Measurements from ENCODE around the gene WDR93. TPM values are rescaled to one million over a fixed set of nuclear protein-coding genes. Genes with fewer than 3 reads are reported as not detected.

The WDR93 gene
- total RNA-seq, 1 experiment from 2014 or later = not detected

DNA sequence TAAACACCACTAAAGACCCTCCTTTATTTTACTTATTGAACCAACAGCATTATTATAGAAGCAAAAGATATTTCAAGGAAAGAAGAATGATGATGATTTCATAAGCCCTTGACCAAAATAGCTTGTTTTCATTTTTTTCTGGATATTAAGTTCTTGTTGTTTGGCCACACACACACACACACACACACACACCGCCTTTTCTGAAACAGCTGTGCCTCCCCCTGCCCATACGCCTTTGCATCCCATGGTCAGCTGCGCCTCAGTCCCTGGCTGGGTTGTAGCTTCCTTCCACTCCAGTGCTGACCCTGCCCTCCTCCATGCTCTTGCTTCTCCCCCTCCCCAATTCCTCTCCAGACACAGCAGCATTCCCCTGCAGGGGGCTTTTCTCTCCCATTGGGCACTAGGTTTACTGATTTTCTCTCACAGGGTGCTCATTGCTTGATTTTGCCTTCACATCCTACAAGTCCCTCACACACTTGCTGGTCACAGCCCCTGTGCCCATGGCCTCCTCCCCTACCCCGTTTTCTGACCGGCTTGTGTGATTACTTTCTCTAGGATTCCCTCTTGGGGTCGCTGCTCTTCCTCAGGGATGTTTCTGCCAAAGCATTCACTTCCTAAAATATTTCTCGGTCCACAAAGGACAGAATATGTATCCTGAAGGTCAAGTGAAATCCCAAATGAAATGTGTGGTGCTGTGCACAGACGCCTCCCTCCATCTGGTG, 42.0 kb downstream of the WDR93 start (continued):
- TF ChIP-seq, protein P1, sequence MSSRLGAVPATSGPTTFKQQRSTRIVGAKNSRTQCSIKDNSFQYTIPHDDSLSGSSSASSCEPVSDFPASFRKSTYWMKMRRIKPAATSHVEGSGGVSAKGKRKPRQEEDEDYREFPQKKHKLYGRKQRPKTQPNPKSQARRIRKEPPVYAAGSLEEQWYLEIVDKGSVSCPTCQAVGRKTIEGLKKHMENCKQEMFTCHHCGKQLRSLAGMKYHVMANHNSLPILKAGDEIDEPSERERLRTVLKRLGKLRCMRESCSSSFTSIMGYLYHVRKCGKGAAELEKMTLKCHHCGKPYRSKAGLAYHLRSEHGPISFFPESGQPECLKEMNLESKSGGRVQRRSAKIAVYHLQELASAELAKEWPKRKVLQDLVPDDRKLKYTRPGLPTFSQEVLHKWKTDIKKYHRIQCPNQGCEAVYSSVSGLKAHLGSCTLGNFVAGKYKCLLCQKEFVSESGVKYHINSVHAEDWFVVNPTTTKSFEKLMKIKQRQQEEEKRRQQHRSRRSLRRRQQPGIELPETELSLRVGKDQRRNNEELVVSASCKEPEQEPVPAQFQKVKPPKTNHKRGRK (CRISPR knock-in tag; IDR thresholded peaks at IDR 0.05; ENCODE audit: borderline replicate concordance) = no peak
- TF ChIP-seq TP53 (CRISPR knock-in tag; IDR thresholded peaks at IDR 0.05) = no peak
- no peak for TF ChIP-seq ZMAT4 (CRISPR knock-in tag; IDR thresholded peaks at IDR 0.05)
- no peak for TF ChIP-seq ZNF281 (CRISPR knock-in tag; IDR thresholded peaks at IDR 0.05)
- TF ChIP-seq OVOL2 (CRISPR knock-in tag; IDR thresholded peaks at IDR 0.05; ENCODE audit: borderline replicate concordance) = no peak
- TF ChIP-seq, protein P2, sequence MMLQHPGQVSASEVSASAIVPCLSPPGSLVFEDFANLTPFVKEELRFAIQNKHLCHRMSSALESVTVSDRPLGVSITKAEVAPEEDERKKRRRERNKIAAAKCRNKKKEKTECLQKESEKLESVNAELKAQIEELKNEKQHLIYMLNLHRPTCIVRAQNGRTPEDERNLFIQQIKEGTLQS (CRISPR knock-in tag; conservative IDR thresholded peaks at IDR 0.05) = no peak
- no peak for TF ChIP-seq ZNF396 (CRISPR knock-in tag; IDR thresholded peaks at IDR 0.05; ENCODE audit: borderline replicate concordance)

DNA sequence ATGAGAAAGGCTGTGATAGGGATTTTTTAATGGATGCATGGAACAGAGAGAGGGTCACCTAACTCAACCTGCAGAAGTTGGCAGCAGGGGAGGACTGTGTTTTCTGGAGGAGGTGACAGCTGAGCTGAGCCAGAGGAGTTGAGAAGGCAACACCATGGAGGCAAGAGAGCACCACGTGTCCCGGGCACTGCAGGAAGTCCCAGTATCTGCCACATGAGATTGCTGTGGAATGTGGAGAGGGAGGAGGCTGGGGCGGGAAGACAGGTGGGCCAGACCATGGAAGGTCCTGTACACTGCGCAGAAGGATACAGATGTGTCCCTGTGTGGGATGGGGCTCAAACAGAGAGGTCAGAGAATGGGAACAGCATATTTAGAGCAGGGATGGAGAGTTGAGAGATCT, 45.2 kb downstream of the WDR93 start:
- TF ChIP-seq, protein P3, sequence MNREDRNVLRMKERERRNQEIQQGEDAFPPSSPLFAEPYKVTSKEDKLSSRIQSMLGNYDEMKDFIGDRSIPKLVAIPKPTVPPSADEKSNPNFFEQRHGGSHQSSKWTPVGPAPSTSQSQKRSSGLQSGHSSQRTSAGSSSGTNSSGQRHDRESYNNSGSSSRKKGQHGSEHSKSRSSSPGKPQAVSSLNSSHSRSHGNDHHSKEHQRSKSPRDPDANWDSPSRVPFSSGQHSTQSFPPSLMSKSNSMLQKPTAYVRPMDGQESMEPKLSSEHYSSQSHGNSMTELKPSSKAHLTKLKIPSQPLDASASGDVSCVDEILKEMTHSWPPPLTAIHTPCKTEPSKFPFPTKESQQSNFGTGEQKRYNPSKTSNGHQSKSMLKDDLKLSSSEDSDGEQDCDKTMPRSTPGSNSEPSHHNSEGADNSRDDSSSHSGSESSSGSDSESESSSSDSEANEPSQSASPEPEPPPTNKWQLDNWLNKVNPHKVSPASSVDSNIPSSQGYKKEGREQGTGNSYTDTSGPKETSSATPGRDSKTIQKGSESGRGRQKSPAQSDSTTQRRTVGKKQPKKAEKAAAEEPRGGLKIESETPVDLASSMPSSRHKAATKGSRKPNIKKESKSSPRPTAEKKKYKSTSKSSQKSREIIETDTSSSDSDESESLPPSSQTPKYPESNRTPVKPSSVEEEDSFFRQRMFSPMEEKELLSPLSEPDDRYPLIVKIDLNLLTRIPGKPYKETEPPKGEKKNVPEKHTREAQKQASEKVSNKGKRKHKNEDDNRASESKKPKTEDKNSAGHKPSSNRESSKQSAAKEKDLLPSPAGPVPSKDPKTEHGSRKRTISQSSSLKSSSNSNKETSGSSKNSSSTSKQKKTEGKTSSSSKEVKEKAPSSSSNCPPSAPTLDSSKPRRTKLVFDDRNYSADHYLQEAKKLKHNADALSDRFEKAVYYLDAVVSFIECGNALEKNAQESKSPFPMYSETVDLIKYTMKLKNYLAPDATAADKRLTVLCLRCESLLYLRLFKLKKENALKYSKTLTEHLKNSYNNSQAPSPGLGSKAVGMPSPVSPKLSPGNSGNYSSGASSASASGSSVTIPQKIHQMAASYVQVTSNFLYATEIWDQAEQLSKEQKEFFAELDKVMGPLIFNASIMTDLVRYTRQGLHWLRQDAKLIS (CRISPR knock-in tag; IDR thresholded peaks at IDR 0.05; ENCODE audit: borderline replicate concordance) = no peak
- TF ChIP-seq ELF4 (CRISPR knock-in tag; IDR thresholded peaks at IDR 0.05; ENCODE audit: low read depth) = no peak
- TF ChIP-seq RORB (CRISPR knock-in tag; IDR thresholded peaks at IDR 0.05) = no peak
- TF ChIP-seq NR3C1 (CRISPR knock-in tag; conservative IDR thresholded peaks at IDR 0.05; ENCODE audit: low read depth) = no peak
- TF ChIP-seq, protein P4, sequence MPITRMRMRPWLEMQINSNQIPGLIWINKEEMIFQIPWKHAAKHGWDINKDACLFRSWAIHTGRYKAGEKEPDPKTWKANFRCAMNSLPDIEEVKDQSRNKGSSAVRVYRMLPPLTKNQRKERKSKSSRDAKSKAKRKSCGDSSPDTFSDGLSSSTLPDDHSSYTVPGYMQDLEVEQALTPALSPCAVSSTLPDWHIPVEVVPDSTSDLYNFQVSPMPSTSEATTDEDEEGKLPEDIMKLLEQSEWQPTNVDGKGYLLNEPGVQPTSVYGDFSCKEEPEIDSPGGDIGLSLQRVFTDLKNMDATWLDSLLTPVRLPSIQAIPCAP (CRISPR knock-in tag; IDR thresholded peaks at IDR 0.05) = no peak
- no peak for TF ChIP-seq NFATC4 (CRISPR knock-in tag; IDR thresholded peaks at IDR 0.05)
- no peak for TF ChIP-seq MXD4 (CRISPR knock-in tag; IDR thresholded peaks at IDR 0.05; ENCODE audit: borderline replicate concordance)
- TF ChIP-seq NR1H2 (CRISPR knock-in tag; IDR thresholded peaks at IDR 0.05) = no peak
- TF ChIP-seq IRF2 (CRISPR knock-in tag; IDR thresholded peaks at IDR 0.05; ENCODE audit: borderline replicate concordance, low read depth) = no peak
- no peak for TF ChIP-seq TEAD1 (CRISPR knock-in tag; IDR thresholded peaks at IDR 0.05)
- no peak for TF ChIP-seq NFE2L1 (CRISPR knock-in tag; IDR thresholded peaks at IDR 0.05)
- TF ChIP-seq, protein P1 (CRISPR knock-in tag; IDR thresholded peaks at IDR 0.05; ENCODE audit: borderline replicate concordance) = no peak
- TF ChIP-seq E2F4 (CRISPR knock-in tag; IDR thresholded peaks at IDR 0.05; ENCODE audit: borderline replicate concordance, low read depth) = no peak
- Mint-ChIP-seq H3K4me1 (no peaks in the 10 kb centered on the region), H3K4me3 (no peak overlapping the region), H3K36me3 (no peaks in the 10 kb centered on the region), H3K9me3 (no peaks in the 10 kb centered on the region), H3K27ac (no peak overlapping the region), H3K27me3 (ENCODE audit: low read depth) (peaks cover 4% of the 10 kb centered on the region)
- DNase-seq (ENCODE audit: low spot score) (no peak), ATAC-seq (no peak)
- ChIA-PET CTCF (interaction anchor here (0.7 to 1.9 kb wide), 2 partner anchors 25 to 139 kb away, joined by 3 to 4 read pairs; no protein-coding TSS in a partner anchor), POLR2A (no interaction called here)

Measured in WTC11 (cell line).